ENCODE results near the gene FBXL16.
A peak's percentile ranks its signal among the peaks of the same experiment; 100 is the strongest.

DNA sequence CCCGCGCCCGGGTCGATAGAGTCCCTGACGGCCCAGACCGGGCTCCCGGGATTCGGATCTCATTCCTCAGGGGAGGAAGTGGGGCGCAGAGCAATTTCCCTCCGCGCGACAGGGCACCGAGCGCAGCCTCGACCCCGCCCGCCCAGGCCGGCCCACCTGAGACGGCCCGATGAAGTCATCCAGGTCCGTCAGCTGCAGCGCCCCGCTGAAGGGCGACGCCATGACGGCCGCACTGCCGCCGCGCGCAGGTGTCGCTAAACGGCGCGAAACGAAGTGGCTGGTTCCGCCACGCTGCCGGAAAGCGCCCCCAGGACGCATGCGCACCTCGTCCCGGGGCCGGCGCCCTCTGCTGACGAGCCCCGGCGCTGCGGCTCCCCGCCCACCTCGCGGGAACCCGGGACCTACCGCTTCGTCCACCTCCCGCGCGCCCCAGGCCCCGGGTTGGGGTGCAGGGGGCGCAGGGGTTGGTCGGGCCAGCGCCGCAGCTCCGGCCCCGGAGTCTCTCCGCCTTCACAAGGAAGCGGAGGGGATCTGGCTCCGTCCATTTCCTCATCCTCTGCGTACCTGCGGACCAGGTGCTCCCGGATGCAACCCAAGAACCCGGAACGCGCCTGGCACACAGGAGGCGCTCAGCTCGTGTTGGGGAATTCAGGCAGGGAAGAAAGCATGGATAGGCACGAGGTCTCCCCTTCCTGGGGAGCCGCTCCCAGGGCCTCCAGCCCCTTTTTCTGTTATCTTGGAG, 35.3 kb upstream of the FBXL16 start, which contains the start of gene CIAO3:
- TF ChIP-seq, protein P1, sequence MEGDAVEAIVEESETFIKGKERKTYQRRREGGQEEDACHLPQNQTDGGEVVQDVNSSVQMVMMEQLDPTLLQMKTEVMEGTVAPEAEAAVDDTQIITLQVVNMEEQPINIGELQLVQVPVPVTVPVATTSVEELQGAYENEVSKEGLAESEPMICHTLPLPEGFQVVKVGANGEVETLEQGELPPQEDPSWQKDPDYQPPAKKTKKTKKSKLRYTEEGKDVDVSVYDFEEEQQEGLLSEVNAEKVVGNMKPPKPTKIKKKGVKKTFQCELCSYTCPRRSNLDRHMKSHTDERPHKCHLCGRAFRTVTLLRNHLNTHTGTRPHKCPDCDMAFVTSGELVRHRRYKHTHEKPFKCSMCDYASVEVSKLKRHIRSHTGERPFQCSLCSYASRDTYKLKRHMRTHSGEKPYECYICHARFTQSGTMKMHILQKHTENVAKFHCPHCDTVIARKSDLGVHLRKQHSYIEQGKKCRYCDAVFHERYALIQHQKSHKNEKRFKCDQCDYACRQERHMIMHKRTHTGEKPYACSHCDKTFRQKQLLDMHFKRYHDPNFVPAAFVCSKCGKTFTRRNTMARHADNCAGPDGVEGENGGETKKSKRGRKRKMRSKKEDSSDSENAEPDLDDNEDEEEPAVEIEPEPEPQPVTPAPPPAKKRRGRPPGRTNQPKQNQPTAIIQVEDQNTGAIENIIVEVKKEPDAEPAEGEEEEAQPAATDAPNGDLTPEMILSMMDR (IDR thresholded peaks at IDR 0.05; ENCODE audit: poor library complexity), result peak; percentile 85
- no peak for TF ChIP-seq EZH2 (IDR thresholded peaks at IDR 0.05; ENCODE audit: borderline replicate concordance)
